NCI-H446 treated with DMSO at 0.1 percent for 48 hours (cell line): ENCODE results near the gene MOSMO.
A peak's percentile ranks its signal among the peaks of the same experiment; 100 is the strongest.
"Not testable (repeated sequence)": the region's sequence is repeated elsewhere in the genome, so short reads cannot be mapped to it uniquely, and the experiment has no call there.

Source experiments
- DNase-seq: peaks from one replicate; lab custom pipeline; 2025; lab: John Stamatoyannopoulos, UW

The MOSMO gene

GRCh38 chr16:22093331-22093730, 85.4 kb downstream of the MOSMO start:
- no peak for DNase-seq

GRCh38 chr16:22093996-22094395, 86.1 kb downstream of the MOSMO start:
- no peak for DNase-seq

- DNase-seq: peak; percentile 23
These were observed 90.7 kb downstream of the MOSMO start for GRCh38 chr16:22098405-22099255.

GRCh38 chr16:22099256-22099975, 91.5 kb downstream of the MOSMO start:
- DNase-seq: no peak

GRCh38 chr16:22103441-22103840, 95.5 kb downstream of the MOSMO start:
- DNase-seq: no peak

- DNase-seq: no peak
These were observed 101.5 kb downstream of the MOSMO start for GRCh38 chr16:22109258-22109898.

GRCh38 chr16:22111629-22112028, 103.7 kb downstream of the MOSMO start:
- DNase-seq: not testable (repeated sequence)

GRCh38 chr16:22116095-22116700, 108.3 kb downstream of the MOSMO start:
- DNase-seq: no peak

GRCh38 chr16:22117609-22118008, 109.7 kb downstream of the MOSMO start:
- DNase-seq: no peak

- DNase-seq: no peak
These were observed 112.5 kb downstream of the MOSMO start for GRCh38 chr16:22120440-22120839.

- DNase-seq: no peak
These were observed 114.3 kb downstream of the MOSMO start for GRCh38 chr16:22122239-22122638.

- DNase-seq: no peak
These were observed 115.2 kb downstream of the MOSMO start for GRCh38 chr16:22123146-22123545.

- DNase-seq: no peak
These were observed 116.0 kb downstream of the MOSMO start for GRCh38 chr16:22123759-22124490.

- DNase-seq: no peak
These were observed 116.8 kb downstream of the MOSMO start for GRCh38 chr16:22124583-22125284.

GRCh38 chr16:22126037-22126558, 118.2 kb downstream of the MOSMO start:
- no peak for DNase-seq

- not testable (repeated sequence) for DNase-seq
These were observed 120.6 kb downstream of the MOSMO start for GRCh38 chr16:22128537-22128936.

GRCh38 chr16:22130528-22130927, 122.6 kb downstream of the MOSMO start:
- DNase-seq: no peak

GRCh38 chr16:22132801-22133200, 124.9 kb downstream of the MOSMO start:
- no peak for DNase-seq
